Left ventricle myocardium inferior (tissue), 1 donor: ENCODE measurements around the gene ANKIB1. TPM values are rescaled to one million over a fixed set of nuclear protein-coding genes. Genes with fewer than 3 reads are reported as not detected.

ENCODE experiments used
- DNase-seq: peaks from one replicate; pipeline ENCODE4 v3.0.0-alpha.2; 2020
- H3K27ac ChIP-seq: fragments of 200-600 bp; replicated peaks from 2 replicates; pipeline ENCODE4 v1.8.0; 2021
- H3K27me3 ChIP-seq: fragments of 200-600 bp; 2 replicates; pipeline ENCODE4 v1.8.0; 2021; ENCODE audit warnings: low read depth
- H3K36me3 ChIP-seq: fragments of 200-600 bp; 2 replicates; pipeline ENCODE4 v1.8.0; 2021
- H3K4me1 ChIP-seq: fragments of 200-600 bp; 2 replicates; pipeline ENCODE4 v1.8.0; 2021
- H3K4me3 ChIP-seq: fragments of 200-600 bp; 2 replicates; pipeline ENCODE4 v1.8.0; 2021; ENCODE audit warnings: mild to moderate bottlenecking, moderate library complexity
- H3K9me3 ChIP-seq: fragments of 200-600 bp; replicated peaks from 2 replicates; pipeline ENCODE4 v1.8.0; 2021
- CTCF ChIP-seq: fragments of 200-600 bp; IDR thresholded peaks from 2 replicates; pipeline ENCODE4 v1.8.0; 2021; ENCODE audit warnings: antibody characterized with exemption, mild to moderate bottlenecking, borderline replicate concordance
- intact Hi-C: fragments of 100-400 bp; cut with micrococcal nuclease; formaldehyde crosslinking; loops from one replicate; pipeline ENCODE4 v1.11.0; 2022
- total RNA-seq: library from RNA; stranded (reverse); fragmentation: NEBNext Ultra II Directional; extraction: Animal tissue kit (Norgen Biotek cat#: 25700); gene quantifications from one replicate; pipeline ENCODE4 v1.2.1, GENCODE V29; 2021
- donor health status: DM: no; HTN: yes; CAD: no; lungs with severe emphysema.

The ANKIB1 gene
- total RNA-seq, 1 donor from 2014 or later: 49.9 TPM

- no peak for DNase-seq
- Histone ChIP-seq H3K27me3 (no peaks in the 10 kb centered on the region), H3K4me3 (no peak overlapping the region), H3K36me3 (peaks cover 90% of the 10 kb centered on the region), H3K27ac (no peak overlapping the region), H3K4me1 (no peaks in the 10 kb centered on the region), H3K9me3 (peaks cover 7% of the 10 kb centered on the region)
- TF ChIP-seq CTCF: no peak
- intact Hi-C loops: no loop called here
Observed at GRCh38 chr7:92226981-92227380, 18.8 kb upstream of the ANKIB1 start.

GRCh38 chr7:92228100-92228499 is 17.7 kb upstream of the ANKIB1 start:
- Histone ChIP-seq H3K27me3 (no peaks in the 10 kb centered on the region), H3K4me3 (no peak overlapping the region), H3K27ac (no peak overlapping the region), H3K36me3 (peaks cover 90% of the 10 kb centered on the region), H3K4me1 (no peaks in the 10 kb centered on the region), H3K9me3 (peaks cover 7% of the 10 kb centered on the region)
- TF ChIP-seq CTCF: no peak
- DNase-seq: no peak
- intact Hi-C loops: no loop called here

GRCh38 chr7:92228742-92229141 is 17.0 kb upstream of the ANKIB1 start:
- Histone ChIP-seq H3K9me3 (peaks cover 7% of the 10 kb centered on the region), H3K36me3 (peaks cover 91% of the 10 kb centered on the region), H3K4me3 (no peak overlapping the region), H3K27ac (no peak overlapping the region), H3K4me1 (no peaks in the 10 kb centered on the region), H3K27me3 (no peaks in the 10 kb centered on the region)
- TF ChIP-seq CTCF: no peak
- DNase-seq: no peak
- intact Hi-C loops: no loop called here

GRCh38 chr7:92230547-92230946 is 15.2 kb upstream of the ANKIB1 start:
- Histone ChIP-seq H3K36me3 (peaks cover 91% of the 10 kb centered on the region), H3K27me3 (no peaks in the 10 kb centered on the region), H3K4me1 (no peaks in the 10 kb centered on the region), H3K27ac (no peak overlapping the region), H3K4me3 (no peak overlapping the region), H3K9me3 (peaks cover 7% of the 10 kb centered on the region)
- no peak for TF ChIP-seq CTCF
- intact Hi-C loops: loop anchor here (10.0 kb wide), 1 partner anchor 146 kb away; no protein-coding TSS in a partner anchor
- no peak for DNase-seq

GRCh38 chr7:92242972-92243371 is 2.8 kb upstream of the ANKIB1 start:
- no peak for TF ChIP-seq CTCF
- Histone ChIP-seq H3K4me3 (no peak overlapping the region), H3K27ac (no peak overlapping the region), H3K27me3 (no peaks in the 10 kb centered on the region), H3K9me3 (no peaks in the 10 kb centered on the region), H3K4me1 (peaks cover 53% of the 10 kb centered on the region), H3K36me3 (peaks cover 35% of the 10 kb centered on the region)
- intact Hi-C loops: no loop called here
- no peak for DNase-seq
